ENCODE data around the gene P4HB.

P4HB gene

DNA sequence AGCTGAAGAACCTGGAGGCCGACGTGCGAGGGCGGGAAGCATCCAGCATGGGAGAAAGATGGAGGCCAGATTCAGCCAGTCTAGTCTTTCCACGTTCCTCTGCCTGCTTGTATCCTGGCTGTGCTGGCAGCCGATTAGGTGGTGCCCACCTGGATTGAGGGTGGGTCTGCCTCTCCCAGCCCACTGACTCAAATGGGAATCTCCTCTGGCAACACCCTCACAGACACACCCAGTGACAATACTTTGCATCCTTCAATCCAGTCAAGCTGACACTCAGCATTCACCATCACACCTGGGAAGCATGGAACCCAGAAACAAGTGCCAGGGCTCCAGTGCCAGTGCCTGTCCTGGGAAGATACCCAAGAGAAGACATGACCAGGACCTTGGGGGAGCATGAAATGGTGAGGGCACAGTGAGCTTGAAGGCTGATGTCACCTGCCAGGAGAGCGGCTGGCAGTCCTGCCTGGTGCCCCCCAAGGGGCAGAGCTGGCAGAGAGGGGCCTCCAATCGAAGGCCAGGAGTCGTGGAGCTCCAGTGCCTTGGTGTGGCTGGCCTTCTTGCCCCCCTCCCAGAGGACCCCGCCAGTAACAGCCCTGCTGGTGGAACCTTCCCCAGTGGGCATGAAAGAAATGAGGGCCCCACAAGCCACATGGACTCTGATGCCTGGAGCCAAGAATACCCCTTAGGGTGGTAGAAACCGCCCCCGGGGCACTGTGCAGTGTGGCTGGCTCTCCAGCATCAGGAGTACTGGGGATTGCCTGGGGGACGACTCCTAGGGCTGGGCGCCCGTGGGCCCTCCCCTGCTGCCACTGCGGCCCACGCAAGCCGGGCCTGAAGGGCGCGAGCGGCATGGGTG lies 41.1 kb upstream of the P4HB start:
- Histone ChIP-seq H3K9me3 (ENCODE audit: control insufficient read depth, low read length) (no peaks in the 10 kb centered on the region), H3K4me3 (ENCODE audit: low read depth, low read length) (no peak overlapping the region), H3K27me3 (ENCODE audit: control insufficient read depth, insufficient read depth, low read length) (no peaks in the 10 kb centered on the region), H3K4me1 (no peaks in the 10 kb centered on the region), H3K79me2 (no peaks in the 10 kb centered on the region), H3K9ac (no peak overlapping the region), H2AFZ (no peak overlapping the region), H3K27ac (no peak overlapping the region), H3K4me2 (ENCODE audit: low read length) (no peak overlapping the region), H3K36me3 (ENCODE audit: control insufficient read depth, insufficient read depth, low read length) (no peaks in the 10 kb centered on the region)
- TF ChIP-seq CTCF (IDR thresholded peaks at IDR 0.05): no peak

GRCh38 chr17:81900181-81900820 lies 40.0 kb upstream of the P4HB start:
- Histone ChIP-seq H3K4me2 (ENCODE audit: low read length) (no peak overlapping the region), H3K79me2 (no peaks in the 10 kb centered on the region), H3K4me3 (ENCODE audit: low read depth, low read length) (no peak overlapping the region), H3K9ac (no peak overlapping the region), H3K27me3 (ENCODE audit: control insufficient read depth, insufficient read depth, low read length) (no peaks in the 10 kb centered on the region), H3K9me3 (ENCODE audit: control insufficient read depth, low read length) (no peaks in the 10 kb centered on the region), H3K27ac (no peak overlapping the region), H3K36me3 (ENCODE audit: control insufficient read depth, insufficient read depth, low read length) (no peaks in the 10 kb centered on the region), H3K4me1 (no peaks in the 10 kb centered on the region), H2AFZ (no peak overlapping the region)
- TF ChIP-seq CTCF (IDR thresholded peaks at IDR 0.05): no peak

- Histone ChIP-seq H3K4me1 (no peaks in the 10 kb centered on the region), H3K27me3 (ENCODE audit: control insufficient read depth, insufficient read depth, low read length) (no peaks in the 10 kb centered on the region), H3K79me2 (no peaks in the 10 kb centered on the region), H3K4me2 (ENCODE audit: low read length) (no peak overlapping the region), H3K27ac (no peak overlapping the region), H3K36me3 (ENCODE audit: control insufficient read depth, insufficient read depth, low read length) (no peaks in the 10 kb centered on the region), H2AFZ (no peak overlapping the region), H3K9me3 (ENCODE audit: control insufficient read depth, low read length) (no peaks in the 10 kb centered on the region), H3K9ac (no peak overlapping the region), H3K4me3 (ENCODE audit: low read depth, low read length) (no peak overlapping the region)
- no peak for TF ChIP-seq CTCF (IDR thresholded peaks at IDR 0.05)
These were observed 39.3 kb upstream of the P4HB start for GRCh38 chr17:81899514-81900166.

DNA sequence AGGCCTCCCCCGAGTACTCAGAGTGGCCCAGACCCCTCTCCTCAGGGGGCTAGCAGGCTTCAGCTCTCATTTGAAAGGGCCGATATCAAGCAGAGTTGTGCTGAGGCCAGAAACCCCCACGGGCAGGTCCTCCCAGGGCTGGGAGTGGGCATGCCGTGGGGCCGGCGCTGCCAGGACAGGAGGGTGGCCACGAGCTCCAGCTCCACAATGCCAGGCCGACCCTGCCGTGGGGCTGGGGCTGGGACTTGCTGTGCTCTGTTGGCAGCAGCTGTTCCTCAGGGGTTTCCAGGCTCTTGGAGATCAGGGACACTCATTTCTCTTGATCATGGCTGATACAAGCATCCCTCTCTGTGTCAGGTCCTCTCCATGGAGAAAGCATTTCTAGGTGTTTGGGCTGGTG lies 38.5 kb upstream of the P4HB start:
- Histone ChIP-seq H2AFZ (no peak overlapping the region), H3K27me3 (ENCODE audit: control insufficient read depth, insufficient read depth, low read length) (no peaks in the 10 kb centered on the region), H3K36me3 (ENCODE audit: control insufficient read depth, insufficient read depth, low read length) (no peaks in the 10 kb centered on the region), H3K4me2 (ENCODE audit: low read length) (no peak overlapping the region), H3K9me3 (ENCODE audit: control insufficient read depth, low read length) (no peaks in the 10 kb centered on the region), H3K4me3 (ENCODE audit: low read depth, low read length) (no peak overlapping the region), H3K9ac (no peak overlapping the region), H3K79me2 (no peaks in the 10 kb centered on the region), H3K27ac (no peak overlapping the region), H3K4me1 (no peaks in the 10 kb centered on the region)
- TF ChIP-seq CTCF (IDR thresholded peaks at IDR 0.05): no peak
